Mesenchymal stem cell (in vitro differentiated cells and primary cell): ENCODE data around the gene INTS2.

Experiments
- DNase-seq: peaks from one replicate; pipeline ENCODE4 v3.0.0-alpha.2; 2013
- H2AFZ ChIP-seq: one replicate; pipeline ENCODE4 v1.6.1; 2013; ENCODE audit warnings: low read depth, mild to moderate bottlenecking, control low read depth, inconsistent platforms, low read length, moderate library complexity
- H2AK5ac ChIP-seq: 2 replicates; pipeline ENCODE4 v1.6.1; 2013; ENCODE audit warnings: low read length, moderate library complexity, mild to moderate bottlenecking, inconsistent platforms; ENCODE audit not compliant: severe bottlenecking
- H2BK120ac ChIP-seq: one replicate; pipeline ENCODE4 v1.6.1; 2013; ENCODE audit warnings: low read depth, mild to moderate bottlenecking, inconsistent platforms, low read length, moderate library complexity
- H2BK12ac ChIP-seq, 2 experiments: one replicate each; pipeline ENCODE4 v1.6.1; 2013; ENCODE audit warnings: inconsistent platforms in 2 of 2, low read length in 2 of 2, mild to moderate bottlenecking in 2 of 2, moderate library complexity in 2 of 2, control low read depth in 1 of 2
- H2BK15ac ChIP-seq: one replicate; pipeline ENCODE4 v1.6.1; 2013; ENCODE audit warnings: mild to moderate bottlenecking, low read depth, inconsistent platforms; ENCODE audit not compliant: poor library complexity, severe bottlenecking
- H2BK5ac ChIP-seq: 2 replicates; pipeline ENCODE4 v1.6.1; 2013; ENCODE audit warnings: low read depth, mild to moderate bottlenecking, low read length, control low read depth, inconsistent platforms; ENCODE audit not compliant: poor library complexity, severe bottlenecking
- H3K14ac ChIP-seq, 2 experiments: one replicate each; pipeline ENCODE4 v1.6.1; 2013; ENCODE audit warnings: inconsistent platforms in 2 of 2, low read length in 2 of 2, control low read depth in 1 of 2, mild to moderate bottlenecking in 1 of 2, moderate library complexity in 1 of 2
- H3K18ac ChIP-seq, 2 experiments: one replicate each; pipeline ENCODE4 v1.6.1; 2013; ENCODE audit warnings: inconsistent platforms in 2 of 2, low read length in 2 of 2, control low read depth in 1 of 2, low read depth in 1 of 2, mild to moderate bottlenecking in 1 of 2
- H3K23ac ChIP-seq, 2 experiments: one replicate each; pipeline ENCODE4 v1.6.1; 2013; ENCODE audit warnings: inconsistent platforms in 2 of 2, low read length in 2 of 2, mild to moderate bottlenecking in 2 of 2, moderate library complexity in 2 of 2, control low read depth in 1 of 2
- H3K27ac ChIP-seq: 2 replicates; pipeline ENCODE4 v1.5.1; 2013; ENCODE audit warnings: mild to moderate bottlenecking, moderate library complexity, low read length, control low read depth, inconsistent platforms; ENCODE audit not compliant: poor library complexity, severe bottlenecking
- H3K27me3 ChIP-seq, 2 experiments: 2 replicates each; pipeline versions ENCODE4 v1.6.1 to v1.7.0; 2013; ENCODE audit warnings: low read length in 2 of 2, mild to moderate bottlenecking in 2 of 2, moderate library complexity in 2 of 2, control low read depth in 1 of 2, inconsistent platforms in 1 of 2; ENCODE audit not compliant: control insufficient read depth in 1 of 2, insufficient read depth in 1 of 2
- H3K36me3 ChIP-seq, 2 experiments: 2 replicates each; pipeline versions ENCODE4 v1.6.1 to v1.7.0; 2013; ENCODE audit warnings: low read length in 2 of 2, control low read depth in 1 of 2, inconsistent platforms in 1 of 2, low read depth in 1 of 2, mild to moderate bottlenecking in 1 of 2; ENCODE audit not compliant: insufficient read depth in 2 of 2, control insufficient read depth in 1 of 2
- H3K4ac ChIP-seq, 2 experiments: one replicate each; pipeline ENCODE4 v1.6.1; 2013; ENCODE audit warnings: inconsistent platforms in 2 of 2, low read length in 2 of 2, mild to moderate bottlenecking in 2 of 2, moderate library complexity in 2 of 2, control low read depth in 1 of 2, low read depth in 1 of 2
- H3K4me1 ChIP-seq: 2 replicates; pipeline ENCODE4 v1.6.1; 2013; ENCODE audit warnings: low read depth, low read length, control low read depth; ENCODE audit not compliant: control insufficient read depth, insufficient read depth
- H3K4me2 ChIP-seq: 2 replicates; pipeline ENCODE4 v1.6.1; 2013; ENCODE audit warnings: low read length, mild to moderate bottlenecking, inconsistent platforms; ENCODE audit not compliant: poor library complexity, severe bottlenecking
- H3K4me3 ChIP-seq, 2 experiments: 2 replicates each; pipeline versions ENCODE4 v1.5.1 to v1.7.0; 2013; ENCODE audit warnings: low read length in 2 of 2, mild to moderate bottlenecking in 2 of 2, control low read depth in 1 of 2, low read depth in 1 of 2; ENCODE audit not compliant: insufficient read depth in 1 of 2
- H3K79me1 ChIP-seq: replicated peaks from 2 replicates; pipeline ENCODE4 v1.6.1; 2013; ENCODE audit warnings: mild to moderate bottlenecking, control low read depth, low read length, inconsistent platforms; ENCODE audit not compliant: poor library complexity, severe bottlenecking
- H3K9ac ChIP-seq: 2 replicates; pipeline ENCODE4 v1.7.0; 2013; ENCODE audit warnings: mild to moderate bottlenecking, low read length, moderate library complexity
- H3K9me3 ChIP-seq: 2 replicates; pipeline ENCODE4 v1.7.0; 2013; ENCODE audit warnings: mild to moderate bottlenecking, low read length; ENCODE audit not compliant: control insufficient read depth
- H4K8ac ChIP-seq: one replicate; pipeline ENCODE4 v1.6.1; 2013; ENCODE audit warnings: inconsistent platforms, mild to moderate bottlenecking, low read length, moderate library complexity
- H4K91ac ChIP-seq: one replicate; pipeline ENCODE4 v1.6.1; 2013; ENCODE audit warnings: mild to moderate bottlenecking, low read length, inconsistent platforms
- WGBS: methylation state at CpG from one replicate; pipeline ENCODE4 v1.1.7; 2013; ENCODE audit warnings: mixed read lengths; 5-methylcytosine and 5-hydroxymethylcytosine counted together

The INTS2 gene

GRCh38 chr17:61846088-61846487, 81.7 kb downstream of the INTS2 start:
- Histone ChIP-seq H2BK12ac (no peak overlapping the region), H2BK120ac (no peak overlapping the region), H3K18ac (no peak overlapping the region), H3K79me1 (peaks cover 8% of the 10 kb centered on the region), H3K27ac (no peak overlapping the region), H3K23ac (no peak overlapping the region), H4K91ac (no peak overlapping the region), H2BK5ac (no peak overlapping the region), H3K9me3 (no peaks in the 10 kb centered on the region), H3K4ac (no peak overlapping the region), H2AK5ac (no peak overlapping the region), H3K36me3 (no peaks in the 10 kb centered on the region), H3K14ac (no peak overlapping the region), H4K8ac (no peak overlapping the region), H3K4me3 (no peak overlapping the region), H2AFZ (no peak overlapping the region), H2BK15ac (no peak overlapping the region), H3K4me1 (no peaks in the 10 kb centered on the region), H3K27me3 (no peaks in the 10 kb centered on the region), H3K9ac (no peak overlapping the region), H3K4me2 (no peak overlapping the region)
- WGBS, result 100% methylated on average over 2 of the region's 8 CpGs
- DNase-seq, result no peak

GRCh38 chr17:61843435-61843834, 84.3 kb downstream of the INTS2 start:
- DNase-seq, result no peak
- Histone ChIP-seq H2BK15ac (no peak overlapping the region), H2BK12ac (no peak overlapping the region), H3K18ac (no peak overlapping the region), H2AK5ac (no peak overlapping the region), H4K8ac (no peak overlapping the region), H4K91ac (no peak overlapping the region), H3K9me3 (no peaks in the 10 kb centered on the region), H3K9ac (no peak overlapping the region), H3K79me1 (peaks cover 6% of the 10 kb centered on the region), H3K4me1 (no peaks in the 10 kb centered on the region), H3K36me3 (no peaks in the 10 kb centered on the region), H3K14ac (no peak overlapping the region), H3K4me2 (no peak overlapping the region), H2BK120ac (no peak overlapping the region), H2BK5ac (no peak overlapping the region), H3K27ac (no peak overlapping the region), H3K4me3 (no peak overlapping the region), H3K4ac (no peak overlapping the region), H3K27me3 (no peaks in the 10 kb centered on the region), H2AFZ (no peak overlapping the region), H3K23ac (no peak overlapping the region)
- WGBS, result 100% methylated on average over 1 of the region's 1 CpG

- Histone ChIP-seq H3K27me3 (no peaks in the 10 kb centered on the region), H3K4me2 (no peak overlapping the region), H3K23ac (no peak overlapping the region), H3K4ac (no peak overlapping the region), H2BK12ac (no peak overlapping the region), H4K91ac (no peak overlapping the region), H2AFZ (no peak overlapping the region), H2AK5ac (no peak overlapping the region), H2BK5ac (no peak overlapping the region), H3K18ac (no peak overlapping the region), H3K79me1 (peaks cover 6% of the 10 kb centered on the region), H3K27ac (no peak overlapping the region), H3K36me3 (no peaks in the 10 kb centered on the region), H4K8ac (no peak overlapping the region), H2BK15ac (no peak overlapping the region), H3K14ac (no peak overlapping the region), H3K9me3 (no peaks in the 10 kb centered on the region), H2BK120ac (no peak overlapping the region), H3K4me3 (no peak overlapping the region), H3K4me1 (no peaks in the 10 kb centered on the region), H3K9ac (no peak overlapping the region)
- no CpG with 5 or more reads among the region's 1 CpG for WGBS
- no peak for DNase-seq
Observed at GRCh38 chr17:61842899-61843298, 84.9 kb downstream of the INTS2 start.

- H3K4ac ChIP-seq, result no peak overlapping the region
- no peak overlapping the region for H2BK15ac ChIP-seq
- no peaks in the 10 kb centered on the region for H3K36me3 ChIP-seq
- H3K4me3 ChIP-seq, result no peak overlapping the region
- no peaks in the 10 kb centered on the region for H3K27me3 ChIP-seq
- no peak overlapping the region for H4K91ac ChIP-seq
- H2BK120ac ChIP-seq, result no peak overlapping the region
- H3K18ac ChIP-seq, result no peak overlapping the region
- no peak overlapping the region for H3K23ac ChIP-seq
- no peak overlapping the region for H3K9ac ChIP-seq
- H3K4me2 ChIP-seq, result no peak overlapping the region
- H3K79me1 ChIP-seq, result peaks cover 7% of the 10 kb centered on the region
- no peak overlapping the region for H3K27ac ChIP-seq
- H3K14ac ChIP-seq, result no peak overlapping the region
- no peak overlapping the region for H2BK5ac ChIP-seq
- 100% methylated on average over 1 of the region's 1 CpG for WGBS
- peaks cover 2% of the 10 kb centered on the region for H3K4me1 ChIP-seq
- no peak overlapping the region for H2AFZ ChIP-seq
- DNase-seq, result no peak
- H3K9me3 ChIP-seq, result no peaks in the 10 kb centered on the region
- no peak overlapping the region for H2AK5ac ChIP-seq
- H2BK12ac ChIP-seq, result no peak overlapping the region
- no peak overlapping the region for H4K8ac ChIP-seq
Observed at GRCh38 chr17:61839300-61839786, 88.4 kb downstream of the INTS2 start.
